Panc1 (cell line): Measurements from ENCODE around the gene CRIP3. TPM values are rescaled to one million over a fixed set of nuclear protein-coding genes. Genes with fewer than 3 reads are reported as not detected.

Experiments used
- ATAC-seq: fragments of 200-7000 bp; cut with Tn5 transposase; 2 replicates; pipeline ENCODE4 v1.9.1; 2020; ENCODE audit warnings: mild to moderate bottlenecking, moderate library complexity
- BruUV-seq: library from RNA; stranded (reverse); fragments of 400-500 nt; replicated peaks from 2 replicates; lab custom pipeline; 2021; lab: Mats Ljungman, UMichigan
- CTCF ChIA-PET: fragments of 300-600 bp; sonication (Branson Sonifier 250); formaldehyde crosslinking; loops from one replicate; lab custom pipeline; 2022; ENCODE audit warnings: antibody characterized with exemption; lab: Charles Lee
- POLR2A ChIA-PET: fragments of 300-600 bp; sonication (Branson Sonifier 250); formaldehyde crosslinking; loops from one replicate; lab custom pipeline; 2022; ENCODE audit warnings: antibody characterized with exemption; lab: Charles Lee
- DNase-seq: peaks from one replicate; pipeline ENCODE4 v3.0.0-alpha.2; 2010; ENCODE audit warnings: low read depth, low spot score
- H3K27ac ChIP-seq: 2 replicates; pipeline ENCODE4 v1.5.1; 2011; ENCODE audit warnings: mild to moderate bottlenecking, low read length, inconsistent platforms
- H3K27me3 ChIP-seq: fragments of 200-500 bp; sonication (Bioruptor generic); 2 replicates; pipeline ENCODE4 v1.6.0; 2014; ENCODE audit warnings: low read length, inconsistent platforms; ENCODE audit not compliant: control insufficient read depth, insufficient read depth
- H3K36me3 ChIP-seq: fragments of 200-500 bp; sonication (Bioruptor generic); 2 replicates; pipeline ENCODE4 v1.5.1; 2014; ENCODE audit warnings: inconsistent platforms, mild to moderate bottlenecking, low read length, moderate library complexity; ENCODE audit not compliant: control insufficient read depth, insufficient read depth
- H3K4me1 ChIP-seq: 2 replicates; pipeline ENCODE4 v1.5.1; 2011; ENCODE audit warnings: inconsistent platforms, mild to moderate bottlenecking, low read length, moderate library complexity; ENCODE audit not compliant: control insufficient read depth, insufficient read depth
- H3K4me3 ChIP-seq, 2 experiments: 2 replicates each; pipeline ENCODE4 v1.5.1; 2011 to 2012; ENCODE audit warnings: low read depth in 2 of 2, low read length in 2 of 2, mild to moderate bottlenecking in 2 of 2, inconsistent platforms in 1 of 2, moderate library complexity in 1 of 2
- H3K9me3 ChIP-seq: fragments of 200-500 bp; sonication (Bioruptor generic); 2 replicates; pipeline ENCODE4 v1.5.1; 2014; ENCODE audit warnings: low read depth, mild to moderate bottlenecking, inconsistent platforms, low read length, moderate library complexity; ENCODE audit not compliant: control insufficient read depth, insufficient read depth
- POLR2AphosphoS5 ChIP-seq: IDR thresholded peaks from 2 replicates; pipeline ENCODE4 v1.6.1; 2012; ENCODE audit warnings: mild to moderate bottlenecking, low read depth, low read length, moderate library complexity
- SIN3A ChIP-seq: IDR thresholded peaks from 2 replicates; pipeline ENCODE4 v1.6.1; 2012; ENCODE audit warnings: low read depth, mild to moderate bottlenecking, low read length, moderate library complexity, borderline replicate concordance; ENCODE audit not compliant: insufficient read depth
- TCF7L2 ChIP-seq: IDR thresholded peaks from 2 replicates; pipeline ENCODE4 v1.6.1; 2011; ENCODE audit warnings: mild to moderate bottlenecking, low read depth, low read length, inconsistent platforms
- in situ Hi-C: cut with HindIII; loops from 2 replicates; pipeline ENCODE4 v1.10.0; 2016; ENCODE audit warnings: low sequenced_read_pairs, low pct_unique_long_range_greater_than_20kb
- intact Hi-C: fragments of 100-400 bp; cut with micrococcal nuclease; formaldehyde crosslinking; loops from one replicate; pipeline ENCODE4 v1.10.0; 2022; ENCODE audit not compliant: unreplicated experiment
- total RNA-seq: library from RNA; stranded (reverse); gene quantifications from one replicate; pipeline ENCODE4 v1.2.1, GENCODE V29; 2021; ENCODE audit not compliant: unreplicated experiment
- TF ChIP-seq, protein P1 (sequence below), 2 experiments: IDR thresholded peaks; 2 replicates each; pipeline ENCODE4 v1.6.1; 2011 to 2012; ENCODE audit warnings: low read depth in 2 of 2, control low read depth in 1 of 2, low read length in 1 of 2, mild to moderate bottlenecking in 1 of 2, moderate library complexity in 1 of 2; ENCODE audit not compliant: insufficient read depth in 1 of 2
- TF ChIP-seq, protein P2 (sequence below): fragments of 450-650 bp; IDR thresholded peaks from 2 replicates; pipeline ENCODE4 v1.5.1; 2017; ENCODE audit warnings: mild to moderate bottlenecking

Gene CRIP3
- total RNA-seq, 1 experiment from 2014 or later, result 0.64 TPM

DNA sequence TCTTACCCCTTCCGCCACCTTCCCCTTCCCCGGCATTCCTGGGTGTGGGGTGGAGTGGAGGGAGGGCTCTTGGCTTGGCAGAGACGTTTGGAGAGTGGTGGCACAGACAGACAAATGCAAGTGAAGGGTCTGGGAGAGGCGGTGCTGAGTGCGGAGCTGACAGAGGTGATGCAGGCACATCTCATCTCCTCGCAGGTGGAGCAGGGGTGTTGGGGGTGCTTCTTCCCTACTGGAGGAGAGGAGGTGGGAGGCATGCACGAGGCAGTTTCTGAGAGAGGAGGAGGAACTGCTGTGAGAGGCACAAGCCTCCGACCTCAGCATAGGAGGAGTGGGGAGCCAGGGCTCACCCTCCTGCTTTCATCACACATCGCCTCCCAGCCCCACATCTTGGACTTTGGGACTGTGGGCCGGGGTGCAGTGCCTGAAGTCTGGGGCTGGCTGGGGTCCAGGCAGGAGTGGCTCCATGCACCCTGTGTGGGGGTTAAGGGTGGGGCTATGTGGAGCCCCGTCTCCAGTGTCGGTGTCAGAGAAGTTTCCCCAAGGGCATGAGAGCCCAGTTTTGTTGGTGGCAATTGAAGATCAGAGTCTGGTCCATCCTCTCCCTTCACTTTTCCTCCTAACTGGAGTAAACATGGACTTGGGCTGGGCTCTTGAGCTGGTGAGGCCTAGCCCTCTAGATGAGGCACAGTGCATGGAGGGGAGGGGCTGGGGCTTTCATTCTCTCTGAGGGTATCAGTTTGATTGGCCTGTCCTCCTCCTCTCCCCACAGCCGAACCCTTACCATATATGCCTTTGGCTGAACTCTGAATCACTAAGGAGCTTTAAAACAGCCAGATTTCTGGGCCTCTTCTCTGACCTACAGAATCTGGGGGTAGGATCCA is 30.7 kb downstream of the CRIP3 start:
- TF ChIP-seq SIN3A (no peak), POLR2AphosphoS5 (no peak), TCF7L2 (no peak)
- TF ChIP-seq, protein P1, sequence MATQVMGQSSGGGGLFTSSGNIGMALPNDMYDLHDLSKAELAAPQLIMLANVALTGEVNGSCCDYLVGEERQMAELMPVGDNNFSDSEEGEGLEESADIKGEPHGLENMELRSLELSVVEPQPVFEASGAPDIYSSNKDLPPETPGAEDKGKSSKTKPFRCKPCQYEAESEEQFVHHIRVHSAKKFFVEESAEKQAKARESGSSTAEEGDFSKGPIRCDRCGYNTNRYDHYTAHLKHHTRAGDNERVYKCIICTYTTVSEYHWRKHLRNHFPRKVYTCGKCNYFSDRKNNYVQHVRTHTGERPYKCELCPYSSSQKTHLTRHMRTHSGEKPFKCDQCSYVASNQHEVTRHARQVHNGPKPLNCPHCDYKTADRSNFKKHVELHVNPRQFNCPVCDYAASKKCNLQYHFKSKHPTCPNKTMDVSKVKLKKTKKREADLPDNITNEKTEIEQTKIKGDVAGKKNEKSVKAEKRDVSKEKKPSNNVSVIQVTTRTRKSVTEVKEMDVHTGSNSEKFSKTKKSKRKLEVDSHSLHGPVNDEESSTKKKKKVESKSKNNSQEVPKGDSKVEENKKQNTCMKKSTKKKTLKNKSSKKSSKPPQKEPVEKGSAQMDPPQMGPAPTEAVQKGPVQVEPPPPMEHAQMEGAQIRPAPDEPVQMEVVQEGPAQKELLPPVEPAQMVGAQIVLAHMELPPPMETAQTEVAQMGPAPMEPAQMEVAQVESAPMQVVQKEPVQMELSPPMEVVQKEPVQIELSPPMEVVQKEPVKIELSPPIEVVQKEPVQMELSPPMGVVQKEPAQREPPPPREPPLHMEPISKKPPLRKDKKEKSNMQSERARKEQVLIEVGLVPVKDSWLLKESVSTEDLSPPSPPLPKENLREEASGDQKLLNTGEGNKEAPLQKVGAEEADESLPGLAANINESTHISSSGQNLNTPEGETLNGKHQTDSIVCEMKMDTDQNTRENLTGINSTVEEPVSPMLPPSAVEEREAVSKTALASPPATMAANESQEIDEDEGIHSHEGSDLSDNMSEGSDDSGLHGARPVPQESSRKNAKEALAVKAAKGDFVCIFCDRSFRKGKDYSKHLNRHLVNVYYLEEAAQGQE (IDR thresholded peaks at IDR 0.05; ENCODE audit: insufficient read depth in 1 of 2, low read depth in 2 of 2, low read length in 1 of 2), result no peak
- TF ChIP-seq, protein P2, sequence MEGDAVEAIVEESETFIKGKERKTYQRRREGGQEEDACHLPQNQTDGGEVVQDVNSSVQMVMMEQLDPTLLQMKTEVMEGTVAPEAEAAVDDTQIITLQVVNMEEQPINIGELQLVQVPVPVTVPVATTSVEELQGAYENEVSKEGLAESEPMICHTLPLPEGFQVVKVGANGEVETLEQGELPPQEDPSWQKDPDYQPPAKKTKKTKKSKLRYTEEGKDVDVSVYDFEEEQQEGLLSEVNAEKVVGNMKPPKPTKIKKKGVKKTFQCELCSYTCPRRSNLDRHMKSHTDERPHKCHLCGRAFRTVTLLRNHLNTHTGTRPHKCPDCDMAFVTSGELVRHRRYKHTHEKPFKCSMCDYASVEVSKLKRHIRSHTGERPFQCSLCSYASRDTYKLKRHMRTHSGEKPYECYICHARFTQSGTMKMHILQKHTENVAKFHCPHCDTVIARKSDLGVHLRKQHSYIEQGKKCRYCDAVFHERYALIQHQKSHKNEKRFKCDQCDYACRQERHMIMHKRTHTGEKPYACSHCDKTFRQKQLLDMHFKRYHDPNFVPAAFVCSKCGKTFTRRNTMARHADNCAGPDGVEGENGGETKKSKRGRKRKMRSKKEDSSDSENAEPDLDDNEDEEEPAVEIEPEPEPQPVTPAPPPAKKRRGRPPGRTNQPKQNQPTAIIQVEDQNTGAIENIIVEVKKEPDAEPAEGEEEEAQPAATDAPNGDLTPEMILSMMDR, result no peak
- no peak for ATAC-seq
- H3K27ac ChIP-seq, result no peak overlapping the region
- H3K4me1 ChIP-seq, result no peaks in the 10 kb centered on the region
- intact Hi-C loops (no loop called here), in situ Hi-C loops (no loop called here)
- H3K27me3 ChIP-seq, result 0 out of 2 replicates have a peak, but pooled peaks cover 2% of the 10 kb centered on the region
- ChIA-PET CTCF (no interaction called here), POLR2A (interaction anchor here (0.6 to 0.9 kb wide), 2 partner anchors 19 to 94 kb away, joined by 3 read pairs; no protein-coding TSS in a partner anchor)
- DNase-seq, result no peak
- H3K36me3 ChIP-seq, result no peaks in the 10 kb centered on the region
- H3K4me3 ChIP-seq, result no peak overlapping the region
- no TSS peak for BruUV-seq
- no peaks in the 10 kb centered on the region for H3K9me3 ChIP-seq

DNA sequence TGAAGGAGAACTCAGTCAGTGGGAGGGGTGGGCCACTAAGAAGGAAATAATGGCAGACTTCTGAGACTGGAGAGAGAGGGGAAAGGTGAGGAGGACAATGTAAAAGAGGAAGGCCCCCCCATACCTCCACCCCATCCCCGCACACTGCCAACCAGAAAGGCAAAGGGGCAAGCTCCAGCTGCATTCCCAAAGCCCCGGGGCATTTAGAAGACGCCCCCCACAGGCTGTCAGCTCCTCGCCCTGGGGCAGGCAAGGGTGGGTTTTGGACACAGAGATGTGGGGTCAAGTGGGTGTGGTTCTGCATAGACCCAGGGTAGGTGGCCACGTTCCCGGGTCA is 31.4 kb downstream of the CRIP3 start:
- Histone ChIP-seq H3K27ac (no peak overlapping the region), H3K4me1 (no peaks in the 10 kb centered on the region), H3K36me3 (no peaks in the 10 kb centered on the region), H3K4me3 (no peak overlapping the region), H3K9me3 (no peaks in the 10 kb centered on the region), H3K27me3 (0 out of 2 replicates have a peak, but pooled peaks cover 2% of the 10 kb centered on the region)
- DNase-seq, result no peak
- BruUV-seq, result no TSS peak
- in situ Hi-C loops (no loop called here), intact Hi-C loops (no loop called here)
- ChIA-PET CTCF (no interaction called here), POLR2A (no interaction called here)
- TF ChIP-seq, protein P2, result no peak
- TF ChIP-seq SIN3A, result no peak
- ATAC-seq, result no peak
